Breast epithelium (tissue), 4 donors: Measurements from ENCODE around the gene MLYCD. TPM values are rescaled to one million over a fixed set of nuclear protein-coding genes. Genes with fewer than 3 reads are reported as not detected.

Experiments
- DNase-seq, 2 donors: peaks; one replicate each; pipeline ENCODE4 v3.0.0-alpha.2; 2019; ENCODE audit warnings: low spot score in 2 of 2
- H3K27ac ChIP-seq, 2 donors: fragments of 200-600 bp; sonication (generic) in 1 of 2; one replicate each; pipeline ENCODE4 v1.5.1; 2016 to 2019; ENCODE audit warnings: mild to moderate bottlenecking in 1 of 2
- H3K27me3 ChIP-seq, 2 donors: fragments of 200-600 bp; sonication (generic) in 1 of 2; one replicate each; pipeline versions ENCODE4 v1.5.1 to v1.6.0; 2017 to 2019; ENCODE audit warnings: control low read depth in 1 of 2, mild to moderate bottlenecking in 1 of 2
- H3K36me3 ChIP-seq: fragments of 200-600 bp; one replicate; pipeline ENCODE4 v1.5.1; 2019
- H3K4me1 ChIP-seq, 2 donors: fragments of 200-600 bp; sonication (generic); one replicate each; pipeline ENCODE4 v1.5.1; 2016 to 2019; ENCODE audit warnings: control low read depth in 1 of 2
- H3K4me3 ChIP-seq, 3 donors: fragments of 200-600 bp; sonication (generic); 1 replicate in 2 of 3; 2 replicates in 1 of 3; pipeline ENCODE4 v1.5.1; 2016 to 2019; ENCODE audit warnings: mild to moderate bottlenecking in 3 of 3, moderate library complexity in 2 of 3
- H3K9me3 ChIP-seq, 2 donors: fragments of 200-600 bp; sonication (generic) in 1 of 2; one replicate each; pipeline ENCODE4 v1.5.1; 2016 to 2019; ENCODE audit warnings: control low read depth in 1 of 2
- POLR2A ChIP-seq: fragments of 450-650 bp; IDR thresholded peaks from one replicate; pipeline ENCODE4 v1.6.1; 2016; ENCODE audit warnings: antibody characterized with exemption, mild to moderate bottlenecking, moderate library complexity
- POLR2AphosphoS5 ChIP-seq, 3 donors: sonication (generic); formaldehyde crosslinking; IDR thresholded peaks; one replicate each; pipeline ENCODE4 v1.6.1; 2017; ENCODE audit warnings: antibody characterized with exemption in 3 of 3
- intact Hi-C: fragments of 100-400 bp; cut with DNase I; formaldehyde crosslinking; loops from one replicate; pipeline ENCODE4 v1.15.1; 2023; ENCODE audit warnings: low total_unique reads
- total RNA-seq, 3 donors: library from RNA; depleted of rRNA; stranded (reverse); fragments of >200 nt; gene quantifications; one replicate each; pipeline ENCODE4 v1.1.0, GENCODE V29; 2016
- TF ChIP-seq, protein P1 (sequence below), 3 donors: fragments of 450-650 bp; IDR thresholded peaks; one replicate each; pipeline ENCODE4 v1.5.1; 2016 to 2017; ENCODE audit warnings: antibody characterized with exemption in 3 of 3, mild to moderate bottlenecking in 3 of 3, moderate library complexity in 3 of 3

The MLYCD gene
- total RNA-seq, 3 donors from 2014 or later: 9.5 to 17.0 (median 12.1) TPM

GRCh38 chr16:83951544-83951943 lies 52.6 kb downstream of the MLYCD start:
- H3K27ac ChIP-seq: no peak overlapping the region
- DNase-seq: no peak

DNA sequence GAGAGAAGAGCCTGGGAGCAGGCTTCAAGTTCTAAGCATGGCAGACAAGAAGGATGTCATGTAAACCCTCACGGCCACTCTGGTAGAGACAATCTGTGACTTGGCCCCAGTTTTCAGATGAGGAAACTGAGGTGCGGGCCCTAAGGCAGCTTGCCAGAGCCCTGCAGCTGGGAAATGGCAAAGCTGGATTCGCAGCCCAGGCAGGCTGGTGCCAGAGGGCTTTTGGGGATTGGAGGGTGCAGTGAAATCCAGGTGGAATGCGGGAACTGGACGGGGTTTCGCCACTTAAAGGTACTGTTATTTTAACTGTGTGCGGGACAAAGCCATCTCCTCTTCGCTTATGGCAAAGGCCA lies 53.6 kb downstream of the MLYCD start:
- peaks cover 0 to 8% of the 10 kb centered on the region in 2 donors for H3K4me1 ChIP-seq
- intact Hi-C loops: no loop called here
- DNase-seq: no peak
- peak overlapping the region; percentile 92 to 94 for H3K27ac ChIP-seq
- TF ChIP-seq, protein P1, sequence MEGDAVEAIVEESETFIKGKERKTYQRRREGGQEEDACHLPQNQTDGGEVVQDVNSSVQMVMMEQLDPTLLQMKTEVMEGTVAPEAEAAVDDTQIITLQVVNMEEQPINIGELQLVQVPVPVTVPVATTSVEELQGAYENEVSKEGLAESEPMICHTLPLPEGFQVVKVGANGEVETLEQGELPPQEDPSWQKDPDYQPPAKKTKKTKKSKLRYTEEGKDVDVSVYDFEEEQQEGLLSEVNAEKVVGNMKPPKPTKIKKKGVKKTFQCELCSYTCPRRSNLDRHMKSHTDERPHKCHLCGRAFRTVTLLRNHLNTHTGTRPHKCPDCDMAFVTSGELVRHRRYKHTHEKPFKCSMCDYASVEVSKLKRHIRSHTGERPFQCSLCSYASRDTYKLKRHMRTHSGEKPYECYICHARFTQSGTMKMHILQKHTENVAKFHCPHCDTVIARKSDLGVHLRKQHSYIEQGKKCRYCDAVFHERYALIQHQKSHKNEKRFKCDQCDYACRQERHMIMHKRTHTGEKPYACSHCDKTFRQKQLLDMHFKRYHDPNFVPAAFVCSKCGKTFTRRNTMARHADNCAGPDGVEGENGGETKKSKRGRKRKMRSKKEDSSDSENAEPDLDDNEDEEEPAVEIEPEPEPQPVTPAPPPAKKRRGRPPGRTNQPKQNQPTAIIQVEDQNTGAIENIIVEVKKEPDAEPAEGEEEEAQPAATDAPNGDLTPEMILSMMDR (IDR thresholded peaks at IDR 0.05): no peak
- TF ChIP-seq POLR2AphosphoS5 (IDR thresholded peaks at IDR 0.05): no peak
- no peak for TF ChIP-seq POLR2A
- no peaks in the 10 kb centered on the region for H3K27me3 ChIP-seq
- no peaks in the 10 kb centered on the region for H3K36me3 ChIP-seq
- H3K4me3 ChIP-seq: peak overlapping the region; percentile 59 to 74 (median 60)
- H3K9me3 ChIP-seq: no peaks in the 10 kb centered on the region

More at GRCh38 chr16:83951544-83951943, 52.6 kb downstream of the MLYCD start:
- Histone ChIP-seq H3K4me3 (no peak overlapping the region), H3K36me3 (no peaks in the 10 kb centered on the region), H3K9me3 (no peaks in the 10 kb centered on the region), H3K27me3 (no peaks in the 10 kb centered on the region), H3K4me1 (peaks cover 0 to 8% of the 10 kb centered on the region in 2 donors)
- TF ChIP-seq POLR2AphosphoS5 (IDR thresholded peaks at IDR 0.05): no peak
- TF ChIP-seq POLR2A: no peak
- TF ChIP-seq, protein P1 (IDR thresholded peaks at IDR 0.05): no peak
- intact Hi-C loops: no loop called here

- intact Hi-C loops: no loop called here
- no peaks in the 10 kb centered on the region for H3K9me3 ChIP-seq
- peak within 1 kb of the TSS; percentile 92 to 94 for H3K27ac ChIP-seq
- TF ChIP-seq POLR2A (peak; percentile 30), POLR2AphosphoS5 (IDR thresholded peaks at IDR 0.05) (peak; percentile 66 to 78 (median 76))
- TF ChIP-seq, protein P1 (IDR thresholded peaks at IDR 0.05): no peak
- no peaks in the 10 kb centered on the region for H3K36me3 ChIP-seq
- H3K27me3 ChIP-seq: no peaks in the 10 kb centered on the region
- peak within 1 kb of the TSS; percentile 59 to 74 (median 60) for H3K4me3 ChIP-seq
- peak; percentile 91 to 92 for DNase-seq
- peaks cover 0 to 8% of the 10 kb centered on the region in 2 donors for H3K4me1 ChIP-seq
Observed at GRCh38 chr16:83952940-83953795, 54.3 kb downstream of the MLYCD start, which contains the start of gene OSGIN1. OSGIN1 (plus strand) TSS chr16:83953240; CDS start chr16:83957672, 4,432 bp downstream.

DNA sequence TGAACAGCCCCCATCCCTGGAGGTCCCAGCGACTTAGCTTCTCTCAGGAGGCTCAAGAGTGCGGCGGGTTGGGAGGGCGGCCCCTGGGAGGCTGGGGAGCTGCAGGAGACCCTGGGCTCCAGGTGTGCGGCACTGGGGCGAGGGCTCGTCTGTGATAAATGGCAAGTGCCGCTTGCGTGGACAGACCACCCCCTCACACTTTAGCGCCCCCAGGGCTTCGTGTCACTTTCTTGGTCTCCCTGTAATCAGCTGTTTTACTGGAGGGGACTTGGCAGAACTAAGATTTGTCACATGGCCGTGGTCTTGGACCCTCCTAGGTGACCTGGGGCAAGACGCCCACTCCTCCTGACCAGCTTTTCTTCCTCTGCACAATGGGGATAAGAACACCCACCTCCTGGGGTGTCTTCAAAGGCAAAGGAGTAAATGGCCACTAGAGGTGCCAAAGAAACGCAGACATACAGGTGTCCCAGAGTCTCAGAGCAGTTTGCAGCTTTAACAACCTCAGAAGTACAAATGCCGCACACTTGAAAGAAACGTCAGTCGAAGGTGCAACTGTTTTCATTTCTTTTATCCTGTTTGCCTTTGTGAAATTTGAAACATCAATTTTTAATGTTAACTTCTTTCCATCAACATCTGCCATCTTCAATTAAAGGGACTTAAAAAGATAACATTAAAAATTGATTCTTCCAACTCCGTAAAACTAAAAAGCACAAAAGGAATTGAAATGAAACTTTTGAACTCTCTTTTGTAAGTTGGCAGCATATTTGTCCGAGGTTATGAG lies 55.1 kb downstream of the MLYCD start:
- Histone ChIP-seq H3K9me3 (no peaks in the 10 kb centered on the region), H3K36me3 (no peaks in the 10 kb centered on the region), H3K4me1 (peaks cover 0 to 8% of the 10 kb centered on the region in 2 donors), H3K27me3 (no peaks in the 10 kb centered on the region), H3K4me3 (peak overlapping the region; percentile 59 to 74 (median 60)), H3K27ac (peak overlapping the region; percentile 92 to 94)
- peak in 1 of 2 donors; percentile 57 for DNase-seq
- intact Hi-C loops: no loop called here
- no peak for TF ChIP-seq POLR2AphosphoS5 (IDR thresholded peaks at IDR 0.05)
- TF ChIP-seq POLR2A: no peak
- TF ChIP-seq, protein P1 (IDR thresholded peaks at IDR 0.05): peak; percentile 30 to 64 (median 59)
